HG02938 (cell line): Measurements from ENCODE around the gene AIG1.
A peak's percentile ranks its signal among the peaks of the same experiment; 100 is the strongest.
"Not testable (repeated sequence)": the region's sequence is repeated elsewhere in the genome, so short reads cannot be mapped to it uniquely, and the experiment has no call there.

Source experiments
- ATAC-seq: cut with Tn5 transposase; IDR thresholded peaks from one replicate; pipeline ENCODE4 v1.9.1; 2021; ENCODE audit warnings: mild to moderate bottlenecking, moderate library complexity; ENCODE audit not compliant: unreplicated experiment

AIG1 gene

GRCh38 chr6:143223895-143224294 is 163.2 kb downstream of the AIG1 start:
- ATAC-seq, result no peak

GRCh38 chr6:143224516-143224915 is 163.8 kb downstream of the AIG1 start:
- no peak for ATAC-seq

GRCh38 chr6:143225929-143226328 is 165.2 kb downstream of the AIG1 start:
- ATAC-seq, result no peak

GRCh38 chr6:143227675-143228074 is 167.0 kb downstream of the AIG1 start:
- no peak for ATAC-seq

- ATAC-seq, result no peak
Observed at GRCh38 chr6:143229400-143229799, 168.7 kb downstream of the AIG1 start.

- peak; percentile 51 for ATAC-seq
Observed at GRCh38 chr6:143232849-143233248, 172.2 kb downstream of the AIG1 start.

GRCh38 chr6:143233554-143234285 is 173.0 kb downstream of the AIG1 start:
- ATAC-seq, result no peak

GRCh38 chr6:143234734-143235133 is 174.0 kb downstream of the AIG1 start:
- no peak for ATAC-seq

- ATAC-seq, result no peak
Observed at GRCh38 chr6:143236151-143236798, 175.6 kb downstream of the AIG1 start.

GRCh38 chr6:143238306-143238705 is 177.6 kb downstream of the AIG1 start:
- no peak for ATAC-seq

- no peak for ATAC-seq
Observed at GRCh38 chr6:143241111-143241510, 180.4 kb downstream of the AIG1 start.

GRCh38 chr6:143241911-143242310 is 181.2 kb downstream of the AIG1 start:
- no peak for ATAC-seq

- ATAC-seq, result no peak
Observed at GRCh38 chr6:143243786-143244185, 183.1 kb downstream of the AIG1 start.

- no peak for ATAC-seq
Observed at GRCh38 chr6:143245656-143246055, 185.0 kb downstream of the AIG1 start.

- not testable (repeated sequence) for ATAC-seq
Observed at GRCh38 chr6:143246166-143246775, 185.6 kb downstream of the AIG1 start.

GRCh38 chr6:143247586-143247985 is 186.9 kb downstream of the AIG1 start:
- ATAC-seq, result no peak

GRCh38 chr6:143248359-143248758 is 187.7 kb downstream of the AIG1 start:
- no peak for ATAC-seq

GRCh38 chr6:143251288-143251687 is 190.6 kb downstream of the AIG1 start:
- no peak for ATAC-seq

- no peak for ATAC-seq
Observed at GRCh38 chr6:143252961-143253360, 192.3 kb downstream of the AIG1 start.

GRCh38 chr6:143253586-143253985 is 192.9 kb downstream of the AIG1 start:
- ATAC-seq, result no peak

- no peak for ATAC-seq
Observed at GRCh38 chr6:143258945-143259344, 198.3 kb downstream of the AIG1 start.

- ATAC-seq, result no peak
Observed at GRCh38 chr6:143260857-143261256, 200.2 kb downstream of the AIG1 start.
